HG03095 (cell line): ENCODE data around the gene PPCDC.

Experiments used
- ATAC-seq: cut with Tn5 transposase; IDR thresholded peaks from one replicate; pipeline ENCODE4 v1.9.1; 2021; ENCODE audit warnings: moderate library complexity; ENCODE audit not compliant: unreplicated experiment

PPCDC gene

GRCh38 chr15:75008629-75009326 is 14.6 kb upstream of the PPCDC start:
- ATAC-seq, result peak; percentile 86

GRCh38 chr15:75016431-75016830 is 7.0 kb upstream of the PPCDC start:
- ATAC-seq, result no peak

GRCh38 chr15:75019916-75020315 is 3.5 kb upstream of the PPCDC start:
- ATAC-seq, result no peak

GRCh38 chr15:75021341-75021740 is 2.0 kb upstream of the PPCDC start:
- ATAC-seq, result no peak

GRCh38 chr15:75022783-75023180 is 608 bp upstream of the PPCDC start:
- ATAC-seq, result no peak

- no peak for ATAC-seq
These were observed 664 bp downstream of the PPCDC start for GRCh38 chr15:75023872-75024636.

GRCh38 chr15:75025107-75025506 is 1.7 kb downstream of the PPCDC start:
- ATAC-seq, result no peak

- no peak for ATAC-seq
These were observed 2.3 kb downstream of the PPCDC start for GRCh38 chr15:75025548-75026260.

GRCh38 chr15:75027551-75027950 is 4.2 kb downstream of the PPCDC start:
- no peak for ATAC-seq

- ATAC-seq, result no peak
These were observed 5.6 kb downstream of the PPCDC start for GRCh38 chr15:75028991-75029377.

GRCh38 chr15:75029378-75030022 is 6.1 kb downstream of the PPCDC start:
- ATAC-seq, result no peak

GRCh38 chr15:75030023-75030413 is 6.6 kb downstream of the PPCDC start:
- ATAC-seq, result no peak

- ATAC-seq, result no peak
These were observed 7.0 kb downstream of the PPCDC start for GRCh38 chr15:75030424-75030823.

GRCh38 chr15:75031848-75032247 is 8.5 kb downstream of the PPCDC start:
- ATAC-seq, result no peak

- no peak for ATAC-seq
These were observed 9.0 kb downstream of the PPCDC start for GRCh38 chr15:75032395-75032794.

GRCh38 chr15:75033809-75034208 is 10.4 kb downstream of the PPCDC start:
- no peak for ATAC-seq

- ATAC-seq, result no peak
These were observed 11.2 kb downstream of the PPCDC start for GRCh38 chr15:75034615-75035014.

- ATAC-seq, result no peak
These were observed 12.8 kb downstream of the PPCDC start for GRCh38 chr15:75036212-75036616.

- ATAC-seq, result no peak
These were observed 14.3 kb downstream of the PPCDC start for GRCh38 chr15:75037685-75038084.

- no peak for ATAC-seq
These were observed 14.8 kb downstream of the PPCDC start for GRCh38 chr15:75038231-75038630.

GRCh38 chr15:75042730-75043508 is 19.5 kb downstream of the PPCDC start:
- ATAC-seq, result peak; percentile 70
